Activated naive CD4-positive, alpha-beta T cell treated with anti-CD3 and anti-CD28 coated beads, Interleukin-2, amount 50 U/mL, for 72 hours (primary cell): ENCODE data around the gene LHFPL2. TPM values are rescaled to one million over a fixed set of nuclear protein-coding genes. Genes with fewer than 3 reads are reported as not detected.
"Not testable (repeated sequence)": the region's sequence is repeated elsewhere in the genome, so short reads cannot be mapped to it uniquely, and the experiment has no call there.

ENCODE experiments used
- ATAC-seq, 2 donors: fragments of 150-1000 bp; cut with Tn5 transposase; 2 replicates each; pipeline ENCODE4 v1.10.0; 2021; ENCODE audit warnings: mild to moderate bottlenecking in 2 of 2, moderate library complexity in 2 of 2
- DNase-seq, 2 donors: peaks; one replicate each; pipeline ENCODE4 v3.0.0; 2021 to 2022; ENCODE audit warnings: low spot score in 2 of 2
- H3K27ac Mint-ChIP-seq, 2 donors: one replicate each; pipeline ENCODE4 v1.8.0; 2022; ENCODE audit warnings: mild to moderate bottlenecking in 2 of 2, mixed read lengths in 2 of 2
- H3K36me3 Mint-ChIP-seq, 2 donors: one replicate each; pipeline ENCODE4 v1.8.0; 2022; ENCODE audit warnings: mixed read lengths in 2 of 2
- H3K9me3 Mint-ChIP-seq, 2 donors: one replicate each; pipeline ENCODE4 v1.8.0; 2022; ENCODE audit warnings: mixed read lengths in 2 of 2
- total RNA-seq, 2 donors: library from RNA; stranded (reverse); gene quantifications; one replicate each; pipeline ENCODE4 v1.2.3, GENCODE V29; 2022

Gene LHFPL2
- total RNA-seq, 2 donors from 2014 or later: 0.16 to 0.18 TPM

DNA sequence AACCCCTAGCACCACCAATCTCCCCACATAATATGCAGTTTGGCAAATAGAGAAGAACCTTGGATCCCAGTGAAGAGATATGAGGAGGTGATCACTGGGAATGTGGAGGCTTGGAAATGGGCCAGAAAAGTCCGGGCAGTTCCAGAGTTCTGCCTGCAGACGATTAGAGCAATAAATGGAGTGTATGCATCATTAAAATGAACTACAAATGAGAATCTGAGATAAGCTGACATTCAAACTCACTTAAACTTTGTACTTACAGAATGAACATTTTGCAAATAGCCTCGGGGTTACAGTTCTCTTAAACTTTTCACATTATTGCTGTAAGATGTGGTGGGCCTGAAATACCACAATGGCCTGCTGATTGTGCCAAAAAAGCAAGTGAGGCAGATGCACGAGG, 23.0 kb upstream of the LHFPL2 start:
- no peak for ATAC-seq
- no peaks in the 10 kb centered on the region for H3K9me3 Mint-ChIP-seq

DNA sequence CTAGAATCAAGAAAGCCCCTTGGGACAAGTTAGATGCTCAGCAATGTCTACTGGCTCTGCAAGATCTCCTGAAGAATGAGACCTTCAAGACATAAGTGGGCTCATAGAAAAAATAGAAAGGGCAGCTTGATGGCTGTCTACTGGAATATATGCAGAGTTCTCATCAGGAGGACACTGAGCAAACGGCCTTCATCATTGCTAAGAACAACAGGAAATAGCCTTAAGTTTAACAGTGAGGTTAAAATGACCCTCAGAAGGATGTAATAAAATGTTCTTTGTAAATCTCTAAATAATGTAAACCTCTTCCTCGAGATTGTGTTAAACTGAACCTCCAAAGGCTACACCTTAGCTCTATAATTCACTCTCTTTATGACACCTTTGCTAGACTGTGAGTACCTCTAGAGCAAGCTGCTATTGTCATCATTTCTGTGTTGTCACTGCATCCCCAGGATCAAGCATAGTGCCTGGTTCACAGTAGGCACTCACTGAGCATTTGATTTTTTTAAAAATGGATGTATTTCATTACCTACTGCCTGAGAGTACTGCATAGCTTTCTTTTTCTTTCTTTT, 22.2 kb upstream of the LHFPL2 start:
- no peak overlapping the region for H3K27ac Mint-ChIP-seq
- DNase-seq (no peak), ATAC-seq (no peak)
- H3K9me3 Mint-ChIP-seq: no peaks in the 10 kb centered on the region
- H3K36me3 Mint-ChIP-seq: no peaks in the 10 kb centered on the region

More for the DNA sequence above, 23.0 kb upstream of the LHFPL2 start:
- DNase-seq: no peak
- Mint-ChIP-seq H3K36me3 (no peaks in the 10 kb centered on the region), H3K27ac (no peak overlapping the region)

DNA sequence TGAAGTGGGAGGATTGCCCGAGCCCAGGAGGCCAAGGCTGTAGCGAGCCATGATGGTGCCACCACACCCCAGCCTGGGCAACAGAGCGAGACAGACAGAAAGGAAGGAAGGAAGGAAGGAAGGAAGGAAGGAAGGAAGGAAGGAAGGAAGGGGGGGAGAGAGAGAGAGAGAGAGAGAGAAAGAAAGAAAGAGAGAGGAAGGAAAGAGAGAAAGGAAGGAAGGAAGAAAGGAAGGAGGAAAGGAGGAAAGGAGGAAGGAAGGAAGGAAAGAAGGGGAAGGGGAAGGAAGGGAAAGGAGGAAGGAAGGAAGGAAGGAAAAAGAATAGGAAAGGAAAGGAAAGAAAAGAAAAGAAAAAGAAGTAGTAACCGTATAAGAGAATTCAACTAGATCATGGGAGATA, 20.8 kb upstream of the LHFPL2 start:
- no peaks in the 10 kb centered on the region for H3K9me3 Mint-ChIP-seq
- no peaks in the 10 kb centered on the region for H3K36me3 Mint-ChIP-seq
- ATAC-seq (no peak), DNase-seq (no peak)
- no peak overlapping the region for H3K27ac Mint-ChIP-seq

- no peaks in the 10 kb centered on the region for H3K9me3 Mint-ChIP-seq
- ATAC-seq: no peak
These were observed 19.0 kb upstream of the LHFPL2 start for GRCh38 chr5:78667461-78668103.

DNA sequence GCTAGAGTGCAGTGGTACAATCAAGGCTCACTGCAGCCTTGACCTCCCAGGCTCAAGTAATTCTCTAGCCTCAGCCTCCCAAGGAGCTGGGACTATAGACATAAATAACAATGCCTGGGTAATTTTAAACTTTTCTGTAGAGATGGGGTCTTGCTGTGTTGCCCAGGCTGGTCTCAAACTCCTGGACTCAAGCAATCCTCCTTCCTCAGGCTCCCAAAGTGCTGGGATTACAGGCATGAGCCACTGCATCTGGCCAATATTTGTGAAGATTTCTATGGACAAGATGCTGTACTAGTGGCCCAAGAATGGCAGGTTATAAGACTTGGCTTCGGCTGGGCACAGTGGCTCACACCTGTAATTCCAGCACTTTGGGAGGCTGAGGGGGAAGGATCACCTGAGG, 18.4 kb upstream of the LHFPL2 start:
- not testable (repeated sequence) for H3K36me3 Mint-ChIP-seq, ATAC-seq, DNase-seq, H3K9me3 Mint-ChIP-seq, H3K27ac Mint-ChIP-seq

More at GRCh38 chr5:78667461-78668103, 19.0 kb upstream of the LHFPL2 start:
- no peak for DNase-seq
- H3K36me3 Mint-ChIP-seq: no peaks in the 10 kb centered on the region
- H3K27ac Mint-ChIP-seq: no peak overlapping the region

DNA sequence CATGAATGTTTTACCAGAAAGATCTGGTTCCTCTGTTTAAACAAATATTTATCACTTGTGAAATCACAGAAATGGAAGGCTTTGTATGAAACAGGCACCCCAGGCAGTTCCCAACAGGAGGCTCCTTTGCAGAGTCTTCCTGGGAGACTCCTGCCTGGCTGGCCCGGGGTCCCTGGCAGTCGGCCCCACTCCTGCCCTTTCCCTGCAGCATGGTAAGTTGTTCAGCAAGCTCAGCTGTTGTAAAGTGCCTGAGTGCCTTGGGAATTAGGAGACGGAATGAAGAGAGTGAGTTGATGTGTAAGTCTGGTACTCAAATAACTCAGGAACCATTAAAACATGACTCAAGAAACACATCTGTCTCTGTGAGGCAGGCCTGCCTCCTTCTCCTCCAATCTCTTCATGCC, 17.5 kb upstream of the LHFPL2 start:
- no peaks in the 10 kb centered on the region for H3K36me3 Mint-ChIP-seq
- ATAC-seq (no peak), DNase-seq (no peak)
- H3K9me3 Mint-ChIP-seq: no peaks in the 10 kb centered on the region
- no peak overlapping the region for H3K27ac Mint-ChIP-seq

GRCh38 chr5:78665534-78665933, 17.0 kb upstream of the LHFPL2 start:
- ATAC-seq: no peak
- Mint-ChIP-seq H3K27ac (no peak overlapping the region), H3K9me3 (no peaks in the 10 kb centered on the region), H3K36me3 (no peaks in the 10 kb centered on the region)
- no peak for DNase-seq

- H3K9me3 Mint-ChIP-seq: no peaks in the 10 kb centered on the region
- H3K27ac Mint-ChIP-seq: no peak overlapping the region
- DNase-seq (no peak), ATAC-seq (no peak)
- no peaks in the 10 kb centered on the region for H3K36me3 Mint-ChIP-seq
These were observed 13.8 kb upstream of the LHFPL2 start for GRCh38 chr5:78662323-78662722.

DNA sequence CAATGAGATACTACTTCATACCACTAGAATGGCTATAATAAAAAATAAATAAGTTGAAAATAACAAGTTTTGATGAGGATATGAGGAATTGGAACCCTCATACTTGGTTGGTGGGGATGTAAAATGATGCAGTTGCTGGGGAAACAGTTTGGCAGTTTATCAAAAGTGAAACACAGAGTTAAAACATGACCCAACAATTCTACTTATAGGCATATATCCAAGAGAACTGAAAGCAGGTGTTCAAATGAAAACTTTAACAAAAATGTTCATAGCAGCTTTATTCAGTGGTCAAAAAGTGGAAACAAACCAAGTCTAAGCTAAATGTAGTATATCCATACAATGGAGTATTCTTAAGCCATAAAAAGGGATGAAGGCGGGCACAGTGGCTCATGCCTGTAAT, 13.1 kb upstream of the LHFPL2 start:
- Mint-ChIP-seq H3K36me3 (no peaks in the 10 kb centered on the region), H3K27ac (no peak overlapping the region), H3K9me3 (no peaks in the 10 kb centered on the region)
- ATAC-seq (no peak), DNase-seq (no peak)

GRCh38 chr5:78661044-78661443, 12.5 kb upstream of the LHFPL2 start:
- no peak for ATAC-seq
- Mint-ChIP-seq H3K27ac (no peak overlapping the region), H3K36me3 (no peaks in the 10 kb centered on the region), H3K9me3 (no peaks in the 10 kb centered on the region)
- no peak for DNase-seq

- ATAC-seq (no peak), DNase-seq (no peak)
- H3K36me3 Mint-ChIP-seq: no peaks in the 10 kb centered on the region
- H3K27ac Mint-ChIP-seq: no peak overlapping the region
- no peaks in the 10 kb centered on the region for H3K9me3 Mint-ChIP-seq
These were observed 11.8 kb upstream of the LHFPL2 start for GRCh38 chr5:78660401-78660800.

DNA sequence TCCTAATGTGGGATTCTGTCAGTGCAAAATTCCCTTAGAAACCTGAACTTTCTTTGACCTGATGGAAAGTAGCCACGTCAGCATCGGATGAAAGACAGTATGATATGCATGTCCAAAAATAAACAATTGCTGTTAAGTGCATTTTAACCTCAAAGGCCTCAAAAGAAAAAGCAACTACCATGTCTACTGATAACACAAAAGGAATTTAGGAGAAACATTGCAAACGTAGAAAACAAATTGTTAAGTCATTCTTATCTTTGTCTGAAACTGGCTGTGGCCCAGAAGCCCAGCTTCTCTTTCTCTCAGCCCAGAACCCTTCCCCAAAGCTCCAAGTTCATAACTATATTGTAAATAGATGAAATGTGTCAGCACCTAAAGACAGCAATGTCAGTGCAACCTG, 11.1 kb upstream of the LHFPL2 start:
- Mint-ChIP-seq H3K36me3 (no peaks in the 10 kb centered on the region), H3K9me3 (no peaks in the 10 kb centered on the region), H3K27ac (no peak overlapping the region)
- no peak for DNase-seq
- ATAC-seq: no peak

DNA sequence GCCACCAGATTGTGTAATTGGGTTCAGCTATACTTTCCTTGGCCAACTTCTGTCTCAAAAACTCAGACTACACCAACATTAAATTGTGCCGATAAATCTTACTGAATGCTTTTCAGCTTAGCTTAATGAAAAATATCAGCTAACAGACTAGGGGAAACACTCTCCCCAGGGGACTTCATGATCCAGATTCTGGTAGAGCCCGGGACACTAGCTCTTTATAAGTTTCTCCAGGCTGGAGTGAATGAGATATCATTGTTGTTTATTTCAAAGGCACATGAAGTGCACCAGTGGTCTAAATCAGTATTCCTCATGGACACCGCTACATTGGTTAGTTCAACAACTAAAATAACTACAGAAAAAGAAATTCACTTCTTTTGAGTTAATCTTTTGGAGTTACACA, 10.5 kb upstream of the LHFPL2 start:
- ATAC-seq: no peak
- Mint-ChIP-seq H3K36me3 (no peaks in the 10 kb centered on the region), H3K9me3 (no peaks in the 10 kb centered on the region), H3K27ac (no peak overlapping the region)
- no peak for DNase-seq

GRCh38 chr5:78657201-78657600, 8.6 kb upstream of the LHFPL2 start:
- H3K9me3 Mint-ChIP-seq: no peaks in the 10 kb centered on the region
- DNase-seq (no peak), ATAC-seq (no peak)
- no peaks in the 10 kb centered on the region for H3K36me3 Mint-ChIP-seq
- no peak overlapping the region for H3K27ac Mint-ChIP-seq

DNA sequence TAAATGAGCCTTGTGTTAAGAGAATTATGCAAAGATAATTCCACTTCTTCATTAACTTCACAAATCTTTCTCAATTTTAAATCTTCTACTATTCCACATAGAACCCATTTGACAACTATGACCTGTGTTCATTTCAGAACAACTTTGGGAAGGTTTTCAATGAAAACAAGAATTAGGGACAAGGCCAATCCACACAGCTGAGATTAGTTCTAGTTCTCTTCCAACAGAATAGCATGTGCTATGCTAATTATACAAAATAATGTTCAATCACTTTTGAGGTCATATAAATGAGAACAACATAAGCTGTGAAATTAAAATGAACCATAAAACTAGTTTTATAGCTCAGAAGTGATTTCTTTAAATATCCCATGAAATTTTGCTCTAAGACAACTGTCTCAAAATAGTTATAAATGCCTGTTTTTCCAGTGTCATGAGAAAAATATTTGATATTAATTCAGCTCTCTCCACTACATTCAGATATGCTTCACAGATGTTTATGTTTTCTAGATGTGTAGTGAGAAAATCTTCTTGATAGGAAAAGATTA, 7.2 kb upstream of the LHFPL2 start:
- no peaks in the 10 kb centered on the region for H3K36me3 Mint-ChIP-seq

GRCh38 chr5:78654386-78654785, 5.8 kb upstream of the LHFPL2 start:
- Mint-ChIP-seq H3K9me3 (no peaks in the 10 kb centered on the region), H3K27ac (no peak overlapping the region), H3K36me3 (peaks cover 0 to 5% of the 10 kb centered on the region in 2 donors)
- DNase-seq (no peak), ATAC-seq (no peak)

More for the DNA sequence above, 7.2 kb upstream of the LHFPL2 start:
- Mint-ChIP-seq H3K9me3 (no peaks in the 10 kb centered on the region), H3K27ac (no peak overlapping the region)
- no peak for DNase-seq
- no peak for ATAC-seq

DNA sequence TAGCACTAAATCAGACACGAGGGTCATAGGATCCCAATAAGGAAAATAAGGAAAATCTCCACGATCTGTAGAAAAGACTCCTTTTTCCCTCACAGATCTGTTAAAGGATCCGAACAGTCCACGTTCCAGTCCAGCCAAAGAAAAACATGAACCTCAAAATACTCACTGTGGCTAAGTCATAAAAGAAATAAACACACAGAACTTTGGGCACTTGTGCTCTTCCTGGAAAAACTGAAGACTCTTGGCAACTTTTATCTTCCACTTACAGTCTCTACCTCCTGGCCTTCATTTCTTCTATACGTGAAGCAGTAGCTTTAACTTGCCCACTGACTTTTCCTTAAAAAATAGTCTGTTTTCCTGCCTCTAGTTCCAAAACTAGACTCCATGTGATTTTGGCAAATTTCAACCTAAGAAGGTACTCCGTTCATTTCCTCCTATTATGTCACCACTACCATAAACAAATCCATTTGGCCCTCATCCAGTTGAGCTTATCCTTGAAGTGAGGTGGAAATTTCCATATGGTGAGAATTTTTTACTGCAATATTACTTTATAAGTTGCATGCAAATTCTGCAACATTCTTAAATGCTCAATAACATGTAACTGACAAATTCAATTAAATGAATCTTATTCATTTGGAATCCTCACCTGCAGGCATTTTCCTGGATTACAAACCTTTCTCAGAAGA, 5.3 kb upstream of the LHFPL2 start:
- no peak overlapping the region for H3K27ac Mint-ChIP-seq
- DNase-seq (no peak), ATAC-seq (no peak)
- H3K9me3 Mint-ChIP-seq: no peaks in the 10 kb centered on the region
- peaks cover 0 to 5% of the 10 kb centered on the region in 2 donors for H3K36me3 Mint-ChIP-seq

GRCh38 chr5:78653031-78653430, 4.5 kb upstream of the LHFPL2 start:
- Mint-ChIP-seq H3K27ac (no peak overlapping the region), H3K36me3 (peaks cover 0 to 5% of the 10 kb centered on the region in 2 donors), H3K9me3 (no peaks in the 10 kb centered on the region)
- DNase-seq (no peak), ATAC-seq (no peak)
